Measurements from ENCODE around the gene IDH1.
"Not testable (repeated sequence)": the region's sequence is repeated elsewhere in the genome, so short reads cannot be mapped to it uniquely, and the experiment has no call there.

The IDH1 gene

DNA sequence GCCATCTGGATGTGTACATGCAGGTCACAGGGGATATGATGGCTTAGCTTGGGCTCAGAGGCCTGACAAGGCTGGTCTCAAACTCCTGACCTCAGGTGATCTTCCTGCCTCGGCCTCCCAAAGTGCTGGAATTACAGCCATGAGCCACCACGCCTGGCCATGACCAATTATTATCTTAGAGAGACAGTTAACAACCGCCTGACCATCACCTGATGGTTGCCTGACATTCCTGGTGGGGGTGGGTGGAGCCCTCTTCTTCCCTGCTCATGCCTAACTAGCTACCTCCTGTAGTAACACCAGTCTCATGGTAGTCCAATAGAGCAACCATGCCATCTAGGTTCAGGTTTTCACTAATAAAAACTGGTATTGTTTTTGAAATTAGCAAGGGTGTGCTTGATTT, 33.0 kb downstream of the IDH1 start:
- DNase-seq (ENCODE audit: low spot score): not testable (repeated sequence)

GRCh38 chr2:208210688-208211451, 44.0 kb downstream of the IDH1 start:
- DNase-seq (ENCODE audit: low spot score): no peak

- no peak for DNase-seq (ENCODE audit: low spot score)
Observed at GRCh38 chr2:208208335-208209085, 46.4 kb downstream of the IDH1 start.

GRCh38 chr2:208207769-208208168, 47.1 kb downstream of the IDH1 start:
- DNase-seq (ENCODE audit: low spot score): no peak

GRCh38 chr2:208204166-208204565, 50.7 kb downstream of the IDH1 start:
- no peak for DNase-seq (ENCODE audit: low spot score)

DNA sequence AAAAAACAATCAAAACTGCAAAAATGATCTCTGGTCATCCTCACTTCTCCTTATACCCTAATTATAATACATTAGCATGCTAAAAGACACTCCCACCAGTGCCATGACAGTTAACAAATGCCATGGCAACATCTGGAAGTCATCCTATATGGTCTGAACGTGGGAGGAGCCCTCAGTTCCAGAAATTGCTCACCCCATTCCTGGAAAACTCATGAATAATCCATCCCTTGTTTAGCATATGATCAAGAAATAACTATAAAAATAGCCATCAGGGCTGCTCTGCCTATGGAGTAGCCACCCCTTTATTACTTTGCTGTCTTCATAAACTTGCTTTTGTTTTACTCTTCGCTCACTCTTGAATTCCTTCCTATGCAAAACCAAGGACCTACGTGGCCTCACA, 59.3 kb downstream of the IDH1 start:
- DNase-seq (ENCODE audit: low spot score): no peak

GRCh38 chr2:208192611-208193236, 62.1 kb downstream of the IDH1 start:
- DNase-seq (ENCODE audit: low spot score): peak; percentile 44

DNA sequence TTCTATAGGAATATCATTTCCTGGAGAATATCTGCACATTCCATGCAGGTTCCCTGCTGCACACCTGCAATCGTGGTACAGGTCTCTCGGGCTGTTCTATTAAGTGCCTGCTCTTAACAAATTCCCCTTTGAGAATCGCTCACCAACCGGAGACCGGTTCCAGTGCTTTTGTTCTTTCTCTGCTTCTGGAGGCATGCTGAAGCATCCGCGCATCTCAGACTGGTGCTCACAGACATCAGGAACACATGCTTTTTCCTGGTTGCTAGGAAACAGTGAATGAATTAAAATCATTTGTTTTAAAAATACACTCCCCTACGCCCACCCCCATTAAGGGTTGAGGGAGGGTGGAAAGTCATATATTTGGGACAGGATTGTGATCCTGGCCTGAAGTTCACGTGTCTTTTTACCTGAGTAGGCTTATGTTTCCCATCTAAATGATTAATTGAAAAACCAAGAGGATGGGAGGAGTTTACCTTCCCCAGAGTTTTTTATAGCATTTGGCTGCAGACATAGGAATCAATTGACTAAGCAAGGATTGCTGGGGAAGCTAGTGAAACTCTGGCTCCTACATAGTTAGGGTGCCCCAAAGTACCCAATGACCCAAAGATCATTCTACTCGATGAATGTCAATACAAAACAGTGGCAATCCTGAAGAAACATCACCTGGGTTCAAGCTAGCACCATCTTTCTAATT, 64.9 kb downstream of the IDH1 start, which contains the start of gene C2orf80:
Gene C2orf80, minus strand, starts transcription at position 221 of the 694 bp plus-strand sequence. CDS start 3,044 bp downstream, outside the sequence.
- DNase-seq (ENCODE audit: low spot score): no peak

DNA sequence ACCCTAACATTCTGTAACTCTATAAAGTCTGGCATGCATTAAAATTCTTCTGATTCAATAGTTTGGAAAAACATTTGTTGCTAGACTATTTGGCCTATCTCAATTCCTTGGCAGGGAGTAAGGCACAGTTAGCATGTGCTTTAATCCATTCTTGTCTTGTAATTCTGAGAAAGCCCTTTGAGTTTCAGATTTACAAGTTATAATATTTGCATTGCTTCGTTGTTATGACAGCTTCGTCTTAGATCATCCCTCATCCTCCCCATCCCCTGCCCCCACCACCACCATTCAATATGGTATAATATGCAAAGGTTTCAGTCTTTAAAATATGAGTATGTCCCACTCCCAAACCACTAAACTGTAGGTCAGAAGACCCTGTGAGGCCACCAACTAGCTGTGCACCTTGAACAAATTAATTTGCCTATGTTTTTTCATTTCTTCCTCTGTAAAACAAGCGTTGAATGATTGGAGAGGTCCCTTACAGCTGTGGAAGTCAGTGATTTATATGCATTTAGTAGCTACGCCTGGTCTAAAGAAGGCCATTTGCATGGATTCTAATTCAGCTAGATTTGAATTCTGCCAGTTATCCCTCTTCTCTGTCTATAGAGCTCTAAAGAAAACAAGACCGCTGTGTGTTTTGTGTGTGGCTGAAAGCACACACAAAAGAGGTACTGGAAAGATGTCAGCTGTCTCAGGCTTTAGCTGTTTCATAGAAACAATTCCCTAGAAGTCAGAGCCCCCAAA, 65.6 kb downstream of the IDH1 start:
- no peak for DNase-seq (ENCODE audit: low spot score)

GRCh38 chr2:208186893-208187292, 68.0 kb downstream of the IDH1 start:
- DNase-seq (ENCODE audit: low spot score): no peak

DNA sequence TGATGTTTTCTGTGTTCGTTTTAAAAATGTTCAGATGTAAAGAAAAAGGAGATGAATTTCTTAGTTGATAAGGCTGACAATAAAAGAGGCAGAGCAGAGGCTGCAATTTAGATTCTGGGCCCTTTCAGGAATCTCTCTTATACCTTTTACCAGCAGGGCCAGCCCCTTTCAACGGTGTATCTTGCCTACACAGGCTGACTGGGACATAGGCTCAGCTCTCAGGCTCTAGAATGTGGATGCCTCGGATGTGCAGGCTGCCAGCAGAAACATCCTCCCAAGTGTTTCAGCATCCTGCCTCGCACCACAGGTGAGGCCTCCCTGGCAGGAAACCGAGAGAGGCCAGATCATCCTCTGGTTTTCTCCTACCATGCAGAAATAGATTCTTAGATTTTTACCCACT, 68.4 kb downstream of the IDH1 start:
- DNase-seq (ENCODE audit: low spot score): no peak

Measured in LoVo (cell line).